NCI-H1436 (cell line): ENCODE data around the gene AFDN.

Experiments
- DNase-seq: peaks from one replicate; lab custom pipeline; 2025; lab: John Stamatoyannopoulos, UW

Gene AFDN

DNA sequence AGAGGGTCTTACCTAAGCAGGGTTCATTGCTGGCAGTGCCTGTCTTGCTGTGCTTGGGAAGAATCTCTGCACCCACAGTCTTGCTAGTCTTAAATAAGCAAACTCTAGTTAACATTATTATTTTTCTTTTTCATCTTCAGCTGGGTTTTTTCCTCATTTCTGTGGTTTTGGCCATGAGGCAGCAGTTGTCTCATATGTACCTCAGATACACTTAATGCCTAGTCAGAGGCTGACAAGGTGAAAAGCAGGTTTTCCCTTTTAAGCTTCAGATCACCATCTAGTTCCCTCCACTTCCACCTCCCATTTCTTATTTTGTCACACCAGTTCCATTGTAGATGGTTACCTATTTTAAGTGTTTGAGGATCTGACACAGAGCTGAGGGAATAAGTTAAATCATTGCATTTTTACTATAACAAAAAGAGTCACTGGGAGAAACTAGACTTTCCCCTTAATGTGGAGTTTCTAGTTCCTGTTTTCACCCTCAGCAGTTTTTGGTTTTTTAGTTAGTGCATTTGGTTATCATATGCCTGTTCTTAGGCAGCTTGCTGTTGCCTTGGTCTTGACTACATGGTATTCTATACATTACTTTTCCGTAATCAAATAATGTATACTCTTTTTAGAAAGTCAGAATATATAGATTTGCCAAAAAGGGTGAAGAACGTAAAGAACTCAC is 46.0 kb downstream of the AFDN start:
- no peak for DNase-seq

- DNase-seq: no peak
Measured at GRCh38 chr6:167877994-167878779, 51.5 kb downstream of the AFDN start.

DNA sequence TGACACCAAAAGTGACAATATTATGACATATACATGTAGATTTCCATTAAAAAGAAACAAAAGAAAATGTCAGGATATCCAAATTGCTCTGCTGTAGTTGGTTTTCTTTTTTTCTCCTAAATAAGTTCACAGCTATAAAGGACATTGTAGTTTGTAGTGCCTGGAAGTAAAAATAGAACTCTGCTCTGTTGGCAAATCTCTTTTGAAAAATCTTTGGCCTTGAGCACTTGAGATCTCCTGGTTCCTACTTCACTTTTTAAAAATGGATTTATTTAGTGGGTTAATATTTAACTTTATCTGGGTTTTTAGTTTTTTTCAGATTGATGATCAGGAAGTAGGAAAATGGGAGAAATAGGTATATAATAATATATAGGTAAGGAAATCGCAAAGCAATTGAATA is 52.9 kb downstream of the AFDN start:
- DNase-seq: no peak

GRCh38 chr6:167881327-167881726 is 54.6 kb downstream of the AFDN start:
- DNase-seq: no peak

- no peak for DNase-seq
Measured at GRCh38 chr6:167882244-167882643, 55.5 kb downstream of the AFDN start.

GRCh38 chr6:167888098-167888497 is 61.4 kb downstream of the AFDN start:
- no peak for DNase-seq

DNA sequence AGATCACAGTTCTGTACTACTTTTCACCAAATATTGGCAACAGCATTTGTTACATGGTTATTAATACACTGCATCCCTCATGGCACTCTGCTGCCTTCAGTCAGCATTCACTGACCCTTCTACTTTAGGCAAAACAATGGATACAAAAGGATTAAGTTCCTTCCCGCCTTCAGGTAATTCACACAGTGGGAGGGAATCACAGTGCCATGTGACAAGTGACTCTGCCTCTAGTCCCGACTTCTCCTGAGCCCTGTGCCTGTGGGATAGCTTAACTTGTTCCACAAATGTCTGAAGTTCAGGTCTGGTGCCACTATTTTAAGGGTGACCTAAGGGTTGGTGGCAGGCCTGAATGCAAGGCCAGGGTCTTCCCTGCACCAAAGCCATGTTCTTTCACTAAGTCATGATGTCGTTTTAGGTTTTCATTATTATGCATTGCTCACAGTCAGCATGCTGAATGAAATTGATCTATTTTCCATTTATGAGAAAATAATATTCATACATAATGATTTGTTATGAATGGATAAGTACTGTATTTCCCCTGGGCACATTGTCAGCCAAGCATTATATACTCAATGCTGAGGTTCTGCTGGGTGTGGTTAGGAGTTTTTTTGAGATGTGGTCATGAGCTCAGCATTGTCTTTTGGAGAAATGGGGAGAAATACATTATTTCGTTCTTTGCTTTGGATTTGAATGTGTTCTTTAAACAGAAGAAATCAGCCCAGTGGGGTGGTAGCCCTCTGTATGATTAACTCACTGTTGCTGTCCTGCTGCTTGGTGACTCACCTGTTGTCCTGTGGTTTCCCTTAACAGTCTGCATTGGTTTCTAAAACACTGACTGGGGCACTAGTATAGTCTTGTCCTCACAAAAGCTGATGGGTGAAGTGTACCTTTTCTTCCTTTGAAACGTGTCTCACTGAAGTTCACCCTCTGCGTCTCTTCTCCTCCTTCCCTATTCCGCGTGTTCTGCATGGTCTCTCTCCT is 66.4 kb downstream of the AFDN start:
- DNase-seq: no peak

GRCh38 chr6:167894965-167895364 is 68.3 kb downstream of the AFDN start:
- no peak for DNase-seq

GRCh38 chr6:167896648-167897047 is 69.9 kb downstream of the AFDN start:
- no peak for DNase-seq

- peak; percentile 33 for DNase-seq
Measured at GRCh38 chr6:167898673-167899311, 72.1 kb downstream of the AFDN start.

DNA sequence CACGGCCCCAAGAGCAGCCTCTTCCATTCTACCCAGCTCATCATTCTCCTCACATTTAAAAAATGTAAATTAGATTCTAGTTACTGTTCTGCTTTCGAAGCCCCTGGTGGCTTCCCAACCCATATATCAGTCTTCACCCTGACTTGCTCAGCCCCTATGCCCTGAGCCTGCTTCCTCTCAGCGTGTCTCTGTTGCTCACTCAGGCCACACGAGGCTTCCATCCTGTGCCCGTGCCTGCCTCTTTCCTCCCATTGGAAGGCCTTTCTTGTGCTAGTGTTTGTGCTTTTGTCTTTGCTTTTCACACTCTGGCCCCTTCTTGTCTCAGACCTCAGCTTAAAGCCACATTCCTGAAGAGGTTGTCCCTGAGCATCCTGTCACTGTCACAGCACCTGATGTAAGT is 78.1 kb downstream of the AFDN start:
- DNase-seq: no peak

DNA sequence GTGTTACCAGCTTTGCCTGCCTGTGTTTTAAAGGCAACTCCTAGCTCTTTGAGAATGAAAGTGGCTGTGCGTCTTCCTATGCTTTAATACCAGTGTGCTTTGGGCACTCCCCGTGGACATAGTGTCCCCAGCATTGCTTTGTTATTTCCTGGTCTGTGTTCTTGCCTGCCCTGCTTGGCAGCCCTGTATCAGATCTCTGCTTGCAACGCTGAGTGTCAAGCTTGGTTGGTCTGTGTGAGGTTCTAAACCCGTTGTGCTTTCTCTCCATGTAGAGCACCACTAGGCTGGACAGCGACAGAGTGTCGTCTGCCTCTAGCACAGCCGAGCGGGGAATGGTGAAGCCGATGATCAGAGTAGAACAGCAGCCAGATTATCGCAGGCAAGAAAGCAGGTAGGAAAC is 80.2 kb downstream of the AFDN start:
- DNase-seq: no peak

DNA sequence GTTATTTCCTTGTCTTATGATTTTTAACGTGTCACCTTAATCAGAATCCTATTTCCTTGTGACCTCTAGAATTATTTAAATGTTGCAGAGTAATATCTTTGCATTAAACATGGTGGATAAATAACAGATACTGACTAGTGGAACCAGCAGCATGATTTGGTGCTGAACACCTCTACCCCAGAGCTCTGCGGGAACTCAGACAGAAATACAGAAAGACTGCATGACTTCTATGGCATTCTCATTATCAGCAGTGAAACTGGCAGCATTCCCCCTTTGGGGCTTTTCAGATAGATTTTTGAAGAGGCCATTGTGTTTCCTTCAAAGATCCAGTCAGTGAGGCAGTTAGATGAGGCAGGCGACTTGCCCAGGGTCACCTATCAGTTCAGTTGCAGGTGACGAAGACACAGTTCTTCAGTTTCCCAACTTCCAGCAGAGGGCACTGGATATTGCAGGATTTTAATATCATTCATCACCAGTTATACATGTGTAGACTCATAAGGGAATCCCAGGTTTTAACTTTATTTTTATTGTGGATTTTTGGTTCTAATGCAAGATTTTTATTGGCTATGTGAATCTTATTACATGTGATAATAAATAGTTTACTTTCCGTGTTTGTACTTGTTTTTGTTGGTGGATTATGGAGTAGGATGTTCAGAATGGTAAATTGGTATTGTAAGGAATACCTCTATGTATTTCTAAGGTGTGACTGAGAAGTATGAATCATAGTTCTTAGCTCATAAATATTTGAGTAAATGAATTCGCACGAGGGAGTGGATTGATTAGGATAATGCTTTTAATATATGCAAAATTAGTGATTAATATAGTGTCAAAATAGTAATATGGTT is 81.3 kb downstream of the AFDN start:
- DNase-seq: no peak

- DNase-seq: no peak
Measured at GRCh38 chr6:167910007-167910406, 83.3 kb downstream of the AFDN start.

- DNase-seq: no peak
Measured at GRCh38 chr6:167910652-167911051, 83.9 kb downstream of the AFDN start.

GRCh38 chr6:167912494-167912893 is 85.8 kb downstream of the AFDN start:
- DNase-seq: no peak

DNA sequence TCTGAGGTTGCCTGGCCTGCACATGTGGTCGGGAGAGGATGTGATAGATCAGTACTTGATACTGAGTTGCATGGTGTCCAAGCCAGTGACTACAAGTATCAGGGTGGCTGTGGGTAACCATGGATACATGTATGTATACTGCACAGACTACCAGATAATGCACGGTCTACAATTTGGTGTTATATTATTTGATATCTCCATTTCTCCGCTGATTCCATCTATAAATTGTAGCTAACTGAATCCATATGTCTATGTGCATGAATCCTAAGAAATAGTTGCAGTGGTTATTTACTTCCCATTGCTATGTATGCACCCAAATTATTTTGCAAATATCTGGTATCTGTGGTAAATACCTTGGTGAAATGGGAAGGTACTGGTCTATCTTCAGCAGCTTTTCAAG is 87.0 kb downstream of the AFDN start:
- DNase-seq: no peak

DNA sequence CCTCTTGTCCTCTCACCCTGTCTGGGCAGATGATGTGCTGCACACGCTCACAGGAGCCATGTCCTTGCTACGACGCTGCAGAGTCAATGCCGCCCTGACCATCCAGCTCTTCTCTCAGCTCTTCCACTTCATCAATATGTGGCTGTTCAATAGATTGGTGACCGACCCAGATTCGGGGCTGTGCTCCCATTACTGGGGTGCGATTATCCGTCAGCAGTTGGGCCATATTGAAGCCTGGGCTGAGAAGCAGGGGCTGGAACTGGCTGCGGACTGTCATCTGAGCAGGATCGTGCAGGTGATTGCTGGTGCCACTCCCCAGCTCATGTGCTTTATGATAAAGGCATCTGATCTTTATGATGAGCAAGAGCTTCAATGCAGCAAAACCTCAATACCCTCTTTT is 88.4 kb downstream of the AFDN start:
- DNase-seq: no peak

DNA sequence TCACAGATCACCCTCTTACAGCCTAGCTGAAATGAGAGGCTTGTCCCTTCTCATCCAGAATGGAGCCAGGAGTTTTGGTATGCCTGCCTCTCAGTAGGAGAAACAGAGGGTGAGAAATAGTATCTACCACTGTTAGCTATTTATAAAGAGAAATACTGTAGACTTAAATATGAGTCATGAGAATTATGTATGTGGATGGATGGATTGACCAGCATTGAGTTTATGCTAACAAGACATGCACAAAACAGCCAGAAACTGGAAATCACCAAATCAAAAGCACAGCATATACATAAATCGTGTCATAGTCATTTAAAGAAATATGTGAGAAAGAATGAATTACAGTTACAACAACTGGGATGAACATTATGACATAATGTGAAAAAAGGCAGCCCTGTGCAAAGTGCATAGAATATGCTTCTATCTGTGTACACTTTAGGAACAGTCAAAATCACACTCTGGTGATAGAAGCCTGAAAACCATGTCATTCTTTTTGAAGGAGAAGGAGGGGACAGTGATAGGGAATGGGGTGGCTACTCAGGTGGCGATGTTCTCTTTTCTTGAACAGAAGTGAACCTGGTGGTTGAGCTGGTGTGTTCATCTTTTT is 90.9 kb downstream of the AFDN start:
- DNase-seq: no peak

DNA sequence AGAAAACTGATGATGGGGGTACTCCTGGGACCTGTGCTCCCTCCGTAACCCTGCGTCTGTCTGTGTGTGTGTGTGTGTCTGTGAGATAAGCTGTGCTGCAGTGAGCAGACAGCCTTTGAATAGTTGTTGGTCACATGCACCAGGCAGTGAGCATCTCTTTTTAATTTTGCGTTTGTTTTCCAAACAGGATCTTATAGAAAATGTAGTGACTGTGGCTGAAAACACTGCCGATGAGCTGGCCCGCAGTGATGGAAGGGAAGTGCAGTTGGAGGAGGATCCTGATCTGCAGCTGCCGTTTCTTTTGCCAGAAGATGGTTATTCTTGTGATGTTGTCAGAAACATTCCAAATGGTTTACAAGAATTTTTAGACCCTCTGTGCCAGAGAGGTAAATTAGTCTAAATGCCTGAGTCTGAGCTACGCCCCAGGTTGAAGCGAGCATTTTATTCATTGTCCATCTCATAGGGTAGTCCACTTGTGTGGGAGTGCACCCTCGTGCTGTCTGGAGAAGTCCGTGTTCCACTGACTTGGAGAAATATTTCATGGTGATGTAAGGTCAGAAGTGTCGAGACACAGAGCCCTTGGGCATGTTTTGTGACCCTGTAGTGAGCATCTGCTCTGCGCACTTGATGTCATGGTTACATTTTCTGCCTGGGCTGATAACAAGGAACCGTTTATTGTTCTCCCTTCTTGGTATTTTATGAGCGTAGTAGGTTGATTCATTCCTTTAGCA is 92.0 kb downstream of the AFDN start:
- DNase-seq: no peak
